ENCODE data around the gene LEFTY2. TPM values are rescaled to one million over a fixed set of nuclear protein-coding genes. Genes with fewer than 3 reads are reported as not detected.
"Not testable (repeated sequence)": the region's sequence is repeated elsewhere in the genome, so short reads cannot be mapped to it uniquely, and the experiment has no call there.

The LEFTY2 gene
- total and polyA plus RNA-seq, 4 donors: 0.09 to 0.24 TPM; not detected in 2

GRCh38 chr1:225977937-225978748 lies 37.1 kb upstream of the LEFTY2 start:
- 86% methylated on average over 15 of the region's 15 CpGs for WGBS

GRCh38 chr1:225975146-225975545 lies 34.1 kb upstream of the LEFTY2 start:
- H3K36me3 ChIP-seq (ENCODE audit: control insufficient read depth in 4 of 4, insufficient read depth in 3 of 4, low read depth in 1 of 4, low read length in 3 of 4); H3K4me1 ChIP-seq (ENCODE audit: control insufficient read depth in 4 of 4, insufficient read depth in 4 of 4, low read length in 3 of 4); H3K27ac ChIP-seq (ENCODE audit: low read depth in 1 of 2, low read length in 2 of 2); DNase-seq (ENCODE audit: low spot score); H3K9ac ChIP-seq (ENCODE audit: low read depth in 1 of 2, low read length in 2 of 2); H3K4me3 ChIP-seq (ENCODE audit: low read depth in 1 of 3, low read length in 3 of 3); H3K27me3 ChIP-seq (ENCODE audit: control insufficient read depth in 4 of 4, insufficient read depth in 4 of 4, low read length in 3 of 4); H3K9me3 ChIP-seq (ENCODE audit: control insufficient read depth in 4 of 4, low read length in 3 of 4): not testable (repeated sequence)
- WGBS: 97% methylated on average over 12 of the region's 12 CpGs

More at GRCh38 chr1:225977937-225978748, 37.1 kb upstream of the LEFTY2 start:
- Histone ChIP-seq H3K27me3 (ENCODE audit: control insufficient read depth in 4 of 4, insufficient read depth in 4 of 4, low read length in 3 of 4) (no peaks in the 10 kb centered on the region), H3K36me3 (ENCODE audit: control insufficient read depth in 4 of 4, insufficient read depth in 3 of 4, low read depth in 1 of 4, low read length in 3 of 4) (peaks cover 4 to 25% (median 17%) of the 10 kb centered on the region in 4 donors), H3K27ac (ENCODE audit: low read depth in 1 of 2, low read length in 2 of 2) (no peak overlapping the region), H3K9ac (ENCODE audit: low read depth in 1 of 2, low read length in 2 of 2) (no peak overlapping the region), H3K4me3 (ENCODE audit: low read depth in 1 of 3, low read length in 3 of 3) (no peak overlapping the region), H3K9me3 (ENCODE audit: control insufficient read depth in 4 of 4, low read length in 3 of 4) (no peaks in the 10 kb centered on the region), H3K4me1 (ENCODE audit: control insufficient read depth in 4 of 4, insufficient read depth in 4 of 4, low read length in 3 of 4) (no peaks in the 10 kb centered on the region)
- TF ChIP-seq FOXA2 (IDR thresholded peaks at IDR 0.05) (no peak), RAD21 (IDR thresholded peaks at IDR 0.05) (no peak), MAX (IDR thresholded peaks at IDR 0.05) (no peak), TAF1 (conservative IDR thresholded peaks at IDR 0.05) (no peak), CTCF (IDR thresholded peaks at IDR 0.05; ENCODE audit: low read depth, low read length, missing input control) (no peak), ATF3 (IDR thresholded peaks at IDR 0.05) (no peak)
- no peak for DNase-seq (ENCODE audit: low spot score)

- Histone ChIP-seq H3K27me3 (ENCODE audit: control insufficient read depth in 4 of 4, insufficient read depth in 4 of 4, low read length in 3 of 4) (no peaks in the 10 kb centered on the region), H3K9ac (ENCODE audit: low read depth in 1 of 2, low read length in 2 of 2) (no peak overlapping the region), H3K4me1 (ENCODE audit: control insufficient read depth in 4 of 4, insufficient read depth in 4 of 4, low read length in 3 of 4) (no peaks in the 10 kb centered on the region), H3K27ac (ENCODE audit: low read depth in 1 of 2, low read length in 2 of 2) (no peak overlapping the region), H3K9me3 (ENCODE audit: control insufficient read depth in 4 of 4, low read length in 3 of 4) (no peaks in the 10 kb centered on the region), H3K36me3 (ENCODE audit: control insufficient read depth in 4 of 4, insufficient read depth in 3 of 4, low read depth in 1 of 4, low read length in 3 of 4) (peaks cover 0 to 3% (median 2%) of the 10 kb centered on the region in 4 donors), H3K4me3 (ENCODE audit: low read depth in 1 of 3, low read length in 3 of 3) (no peak overlapping the region)
- no peak for DNase-seq (ENCODE audit: low spot score)
- TF ChIP-seq REST (IDR thresholded peaks at IDR 0.05) (no peak), ATF3 (IDR thresholded peaks at IDR 0.05) (no peak), CTCF (IDR thresholded peaks at IDR 0.05; ENCODE audit: low read depth, low read length, missing input control) (no peak), FOXA1 (IDR thresholded peaks at IDR 0.05) (no peak), RAD21 (IDR thresholded peaks at IDR 0.05) (no peak), ZBTB33 (IDR thresholded peaks at IDR 0.05) (no peak), TAF1 (conservative IDR thresholded peaks at IDR 0.05) (no peak), SP1 (IDR thresholded peaks at IDR 0.05) (no peak)
- 91% methylated on average over 10 of the region's 10 CpGs for WGBS
Observed at GRCh38 chr1:225974454-225974853, 33.4 kb upstream of the LEFTY2 start.
